Epithelial cell of proximal tubule (primary cell): ENCODE results near the gene PSMG3. TPM values are rescaled to one million over a fixed set of nuclear protein-coding genes. Genes with fewer than 3 reads are reported as not detected.
"Not testable (repeated sequence)": the region's sequence is repeated elsewhere in the genome, so short reads cannot be mapped to it uniquely, and the experiment has no call there.

ENCODE experiments used
- DNase-seq: peaks from one replicate; pipeline ENCODE4 v3.0.0-alpha.2; 2011; ENCODE audit warnings: low read depth
- H3K4me3 ChIP-seq: 2 replicates; pipeline ENCODE4 v1.5.1; 2011; ENCODE audit warnings: low read depth, mild to moderate bottlenecking, low read length
- CTCF ChIP-seq: conservative IDR thresholded peaks from 2 replicates; pipeline ENCODE4 v1.5.1; 2012; ENCODE audit warnings: low read depth, mild to moderate bottlenecking, low read length
- total RNA-seq: library from RNA; depleted of rRNA; stranded (reverse); fragments of >200 nt; gene quantifications from 2 replicates; pipeline ENCODE4 v1.2.3, GENCODE V29; 2015

The PSMG3 gene
- total RNA-seq, 1 donor from 2014 or later = 55.4 TPM

GRCh38 chr7:1523208-1523607 lies 46.6 kb downstream of the PSMG3 start:
- no peak for DNase-seq
- H3K4me3 ChIP-seq = no peak overlapping the region

GRCh38 chr7:1521456-1521855 lies 48.4 kb downstream of the PSMG3 start:
- no peak overlapping the region for H3K4me3 ChIP-seq
- no peak for DNase-seq
- no peak for TF ChIP-seq CTCF

More at GRCh38 chr7:1523208-1523607, 46.6 kb downstream of the PSMG3 start:
- TF ChIP-seq CTCF = no peak

GRCh38 chr7:1520539-1521234 lies 49.1 kb downstream of the PSMG3 start:
- H3K4me3 ChIP-seq = no peak overlapping the region
- DNase-seq = no peak
- TF ChIP-seq CTCF = no peak

GRCh38 chr7:1519322-1519922 lies 50.4 kb downstream of the PSMG3 start:
- not testable (repeated sequence) for H3K4me3 ChIP-seq, DNase-seq

Other genes with a start within 250 kb of the PSMG3 start
- gene MICALL2, start 110.6 kb downstream of the PSMG3 start, total RNA-seq = 8.1 and 12.4 TPM in 2 replicates
- 88.2 and 90.1 TPM in 2 replicates for gene INTS1, start 65.6 kb downstream of the PSMG3 start, total RNA-seq
- 14.4 and 19.3 TPM in 2 replicates for gene MAFK, start 39.3 kb downstream of the PSMG3 start, total RNA-seq
- gene TMEM184A, start 13.8 kb downstream of the PSMG3 start, total RNA-seq = 2.2 and 3.6 TPM in 2 replicates
- 0.14 and 0.23 TPM in 2 replicates for gene ELFN1, start 100.2 kb upstream of the PSMG3 start, total RNA-seq